ENCODE data around the gene RFNG. TPM values are rescaled to one million over a fixed set of nuclear protein-coding genes. Genes with fewer than 3 reads are reported as not detected.

Gene RFNG
- total and polyA plus RNA-seq, 2 of the 4 experiments (the other 2 are of a cell fraction), result 6.8 to 47.3 TPM

- H3K9me1 ChIP-seq (ENCODE audit: insufficient read depth, low read length), result no peaks in the 10 kb centered on the region
- no peak overlapping the region for H3K4ac ChIP-seq (ENCODE audit: low read depth, low read length)
- H3K4me3 ChIP-seq (ENCODE audit: insufficient read depth, low read depth, low read length), result no peak overlapping the region
- no peaks in the 10 kb centered on the region; the same call in 1 of the 2 replicates for H4K20me1 ChIP-seq (ENCODE audit: insufficient read depth, low read length)
- no peak overlapping the region for H2AK9ac ChIP-seq (replicated peaks; ENCODE audit: low read depth, low read length, poor library complexity)
- no peak overlapping the region for H4K5ac ChIP-seq (ENCODE audit: low read depth, low read length)
- TF ChIP-seq USF2 (IDR thresholded peaks at IDR 0.05; ENCODE audit: low read depth, low read length) (no peak), MXI1 (IDR thresholded peaks at IDR 0.05; ENCODE audit: borderline replicate concordance, low read depth, low read length) (no peak), NFE2L2 (IDR thresholded peaks at IDR 0.05; ENCODE audit: low read depth, low read length) (no peak), FOS (IDR thresholded peaks at IDR 0.05; ENCODE audit: low read depth, low read length) (no peak), RFX5 (IDR thresholded peaks at IDR 0.05; ENCODE audit: low read depth, low read length) (no peak), RAD21 (IDR thresholded peaks at IDR 0.05; ENCODE audit: low read length) (no peak), ELK1 (IDR thresholded peaks at IDR 0.05; ENCODE audit: borderline replicate concordance, low read depth, low read length) (no peak), RCOR1 (IDR thresholded peaks at IDR 0.05; ENCODE audit: insufficient replicate concordance, low read length) (no peak), BHLHE40 (IDR thresholded peaks at IDR 0.05; ENCODE audit: low read depth, low read length) (no peak), SMC3 (IDR thresholded peaks at IDR 0.05; ENCODE audit: low read depth, low read length) (no peak), POLR2A (IDR thresholded peaks at IDR 0.05; ENCODE audit: low read depth, low read length) (no peak), CTCF (conservative IDR thresholded peaks at IDR 0.05; ENCODE audit: low read depth, low read length) (no peak), CEBPB (IDR thresholded peaks at IDR 0.05; ENCODE audit: low read depth, low read length) (no peak), CHD1 (IDR thresholded peaks at IDR 0.05; ENCODE audit: low read depth, low read length) (no peak), MAZ (IDR thresholded peaks at IDR 0.05; ENCODE audit: borderline replicate concordance, low read depth, low read length) (no peak), MAFK (IDR thresholded peaks at IDR 0.05; ENCODE audit: low read depth, low read length) (no peak)
- no peak overlapping the region for H3K18ac ChIP-seq (ENCODE audit: low read depth, low read length)
- H3K79me1 ChIP-seq (ENCODE audit: low read depth in 1 of 2, low read length in 2 of 2), result peaks cover 0 to 8% of the 10 kb centered on the region in 2 experiments; a peak in 2 of 4 replicates
- no peaks in the 10 kb centered on the region for H3K9me3 ChIP-seq (ENCODE audit: control insufficient read depth, insufficient read depth, low read length)
- DNase-seq (no peak), ATAC-seq (ENCODE audit: low read depth) (no peak)
- no peaks in the 10 kb centered on the region for H3K27me3 ChIP-seq (ENCODE audit: control insufficient read depth, insufficient read depth, low read length)
- no peak overlapping the region for H3K9ac ChIP-seq (ENCODE audit: low read depth, low read length)
- POLR2A ChIA-PET (ENCODE audit: unreplicated experiment), result no interaction called here
- no peak overlapping the region for H3K27ac ChIP-seq (ENCODE audit: insufficient read depth, low read length)
- intact Hi-C loops (cut with micrococcal nuclease), result no loop called here
- no peak overlapping the region for H3K14ac ChIP-seq (replicated peaks; ENCODE audit: low read depth, low read length)
- H4K8ac ChIP-seq (ENCODE audit: low read depth in 2 of 2, low read length in 2 of 2), result no peak overlapping the region
- dilution Hi-C loops (cut with HindIII; ENCODE audit: low sequenced_read_pairs, unreplicated experiment), result no loop called here
- no peak overlapping the region for H2AFZ ChIP-seq (replicated peaks; ENCODE audit: low read length, poor library complexity)
- H3K4me1 ChIP-seq (ENCODE audit: control insufficient read depth, insufficient read depth, low read length), result peaks cover 5% of the 10 kb centered on the region
- no peak overlapping the region for H4K91ac ChIP-seq (ENCODE audit: insufficient read depth, low read depth, low read length)
- H3K36me3 ChIP-seq (ENCODE audit: control insufficient read depth, insufficient read depth, low read length), result peaks cover 2% of the 10 kb centered on the region
- BruUV-seq (replicated peaks), result no TSS peak
- in situ Hi-C loops (cut with MboI; ENCODE audit: low sequenced_read_pairs), result no loop called here
- H3K23ac ChIP-seq (ENCODE audit: low read depth, low read length), result no peak overlapping the region
- no peak overlapping the region for H2BK120ac ChIP-seq (ENCODE audit: low read depth, low read length)
- WGBS, 2 experiments (ENCODE audit: extremely low coverage in 2 of 2, insufficient read length in 1 of 2), result 93% methylated on average over 3 of the region's 9 CpGs; no CpG with 5 or more reads in 1 of the 2 experiments
- no peak overlapping the region for H3K56ac ChIP-seq (ENCODE audit: extremely low read depth, insufficient read depth, low read length)
- H2BK20ac ChIP-seq (ENCODE audit: low read depth, low read length), result no peak overlapping the region
- no peak overlapping the region for H3K4me2 ChIP-seq (ENCODE audit: low read depth, low read length)
- H2BK5ac ChIP-seq (ENCODE audit: low read depth, low read length, poor library complexity, severe bottlenecking), result no peak overlapping the region
- CTCF ChIA-PET, result no interaction called here
- H2AK5ac ChIP-seq (ENCODE audit: low read depth, low read length), result no peak overlapping the region
- H2BK15ac ChIP-seq (ENCODE audit: low read depth, low read length), result no peak overlapping the region
These were observed 22.6 kb downstream of the RFNG start for GRCh38 chr17:82028966-82029365.
